SK-N-MC (cell line): ENCODE data around the gene LIMS4.
"Not testable (repeated sequence)": the region's sequence is repeated elsewhere in the genome, so short reads cannot be mapped to it uniquely, and the experiment has no call there.

Experiments
- EZH2 ChIP-seq: fragments of 200-600 bp; sonication (generic); IDR thresholded peaks from one replicate; pipeline ENCODE4 v1.6.1; 2017; ENCODE audit warnings: antibody characterized with exemption
- POLR2AphosphoS5 ChIP-seq: IDR thresholded peaks from 2 replicates; pipeline ENCODE4 v1.6.1; 2012; ENCODE audit warnings: mild to moderate bottlenecking, low read depth, low read length, borderline replicate concordance

- TF ChIP-seq EZH2, POLR2AphosphoS5: not testable (repeated sequence)
Measured at GRCh38 chr2:110476952-110477351, 4.3 kb upstream of the LIMS4 start.
